ENCODE results near the gene SLC16A1. TPM values are rescaled to one million over a fixed set of nuclear protein-coding genes. Genes with fewer than 3 reads are reported as not detected.

SLC16A1 gene
- total RNA-seq, 1 experiment from 2014 or later: 104 TPM

- no peak for DNase-seq
- no peaks in the 10 kb centered on the region for H3K9me3 ChIP-seq
- H3K27me3 ChIP-seq: no peaks in the 10 kb centered on the region
- H3K36me3 ChIP-seq: peaks cover 22% of the 10 kb centered on the region
- no peak overlapping the region for H3K4me3 ChIP-seq
Measured at GRCh38 chr1:112938210-112938609, 17.8 kb downstream of the SLC16A1 start.

GRCh38 chr1:112937495-112937894 is 18.5 kb downstream of the SLC16A1 start:
- H3K4me3 ChIP-seq: no peak overlapping the region
- peaks cover 15% of the 10 kb centered on the region for H3K36me3 ChIP-seq
- H3K9me3 ChIP-seq: no peaks in the 10 kb centered on the region
- no peaks in the 10 kb centered on the region for H3K27me3 ChIP-seq
- DNase-seq: no peak

GRCh38 chr1:112937070-112937469 is 18.9 kb downstream of the SLC16A1 start:
- H3K36me3 ChIP-seq: peaks cover 11% of the 10 kb centered on the region
- H3K27me3 ChIP-seq: no peaks in the 10 kb centered on the region
- no peak overlapping the region for H3K4me3 ChIP-seq
- H3K9me3 ChIP-seq: no peaks in the 10 kb centered on the region
- peak; percentile 37 for DNase-seq

- Histone ChIP-seq H3K36me3 (peaks cover 9% of the 10 kb centered on the region), H3K27me3 (no peaks in the 10 kb centered on the region), H3K9me3 (no peaks in the 10 kb centered on the region), H3K4me3 (no peak overlapping the region)
- no peak for DNase-seq
Measured at GRCh38 chr1:112935461-112936111, 20.4 kb downstream of the SLC16A1 start.

GRCh38 chr1:112934577-112934976 is 21.4 kb downstream of the SLC16A1 start:
- Histone ChIP-seq H3K36me3 (peaks cover 11% of the 10 kb centered on the region), H3K9me3 (no peaks in the 10 kb centered on the region), H3K27me3 (no peaks in the 10 kb centered on the region), H3K4me3 (no peak overlapping the region)
- DNase-seq: peak; percentile 19

GRCh38 chr1:112933820-112934571 is 22.0 kb downstream of the SLC16A1 start:
- no peak overlapping the region for H3K4me3 ChIP-seq
- no peaks in the 10 kb centered on the region for H3K27me3 ChIP-seq
- H3K9me3 ChIP-seq: no peaks in the 10 kb centered on the region
- H3K36me3 ChIP-seq: peaks cover 16% of the 10 kb centered on the region
- DNase-seq: no peak

- no peak for DNase-seq
Measured at GRCh38 chr1:112929979-112930378, 26.0 kb downstream of the SLC16A1 start.

GRCh38 chr1:112927462-112927990 is 28.5 kb downstream of the SLC16A1 start:
- DNase-seq: no peak
- H3K4me3 ChIP-seq: no peak overlapping the region
- peaks cover 67% of the 10 kb centered on the region for H3K36me3 ChIP-seq
- H3K9me3 ChIP-seq: no peaks in the 10 kb centered on the region
- no peaks in the 10 kb centered on the region for H3K27me3 ChIP-seq

More at GRCh38 chr1:112929979-112930378, 26.0 kb downstream of the SLC16A1 start:
- H3K9me3 ChIP-seq: no peaks in the 10 kb centered on the region
- no peak overlapping the region for H3K4me3 ChIP-seq
- peaks cover 50% of the 10 kb centered on the region for H3K36me3 ChIP-seq
- H3K27me3 ChIP-seq: no peaks in the 10 kb centered on the region

GRCh38 chr1:112926858-112927257 is 29.1 kb downstream of the SLC16A1 start:
- no peak overlapping the region for H3K4me3 ChIP-seq
- no peaks in the 10 kb centered on the region for H3K27me3 ChIP-seq
- no peak for DNase-seq
- no peaks in the 10 kb centered on the region for H3K9me3 ChIP-seq
- H3K36me3 ChIP-seq: peaks cover 74% of the 10 kb centered on the region

- Histone ChIP-seq H3K9me3 (no peaks in the 10 kb centered on the region), H3K4me3 (no peak overlapping the region), H3K27me3 (no peaks in the 10 kb centered on the region), H3K36me3 (peaks cover 88% of the 10 kb centered on the region)
- no peak for DNase-seq
Measured at GRCh38 chr1:112925015-112925414, 31.0 kb downstream of the SLC16A1 start.

- DNase-seq: peak; percentile 10
- Histone ChIP-seq H3K36me3 (peaks cover 87% of the 10 kb centered on the region), H3K4me3 (no peak overlapping the region), H3K27me3 (no peaks in the 10 kb centered on the region), H3K9me3 (no peaks in the 10 kb centered on the region)
Measured at GRCh38 chr1:112923959-112924349, 32.0 kb downstream of the SLC16A1 start.

GRCh38 chr1:112923234-112923958 is 32.6 kb downstream of the SLC16A1 start:
- Histone ChIP-seq H3K9me3 (no peaks in the 10 kb centered on the region), H3K27me3 (no peaks in the 10 kb centered on the region), H3K36me3 (peaks cover 84% of the 10 kb centered on the region), H3K4me3 (no peak overlapping the region)
- DNase-seq: no peak

GRCh38 chr1:112911506-112912220 is 44.3 kb downstream of the SLC16A1 start:
- H3K27me3 ChIP-seq: no peaks in the 10 kb centered on the region
- no peak overlapping the region for H3K4me3 ChIP-seq
- H3K36me3 ChIP-seq: peaks cover 88% of the 10 kb centered on the region
- H3K9me3 ChIP-seq: no peaks in the 10 kb centered on the region
- no peak for DNase-seq

- H3K36me3 ChIP-seq: peaks cover 87% of the 10 kb centered on the region
- H3K9me3 ChIP-seq: peaks cover 3% of the 10 kb centered on the region; the same call in 1 of the 2 replicates
- DNase-seq: no peak
- no peak overlapping the region for H3K4me3 ChIP-seq
- no peaks in the 10 kb centered on the region for H3K27me3 ChIP-seq
Measured at GRCh38 chr1:112909847-112910246, 46.1 kb downstream of the SLC16A1 start.

GRCh38 chr1:112906150-112906698 is 49.8 kb downstream of the SLC16A1 start:
- H3K36me3 ChIP-seq: peaks cover 67% of the 10 kb centered on the region
- H3K4me3 ChIP-seq: no peak overlapping the region
- no peak for DNase-seq
- H3K9me3 ChIP-seq: peaks cover 3% of the 10 kb centered on the region; the same call in 1 of the 2 replicates
- no peaks in the 10 kb centered on the region for H3K27me3 ChIP-seq
